NOMO-1 treated with dmso at 0.1 percent for 144 hours (cell line): ENCODE results near the gene WDR7.
A peak's percentile ranks its signal among the peaks of the same experiment; 100 is the strongest.

Experiments used
- DNase-seq: peaks from one replicate; lab custom pipeline; 2025; ENCODE audit not compliant: unreplicated experiment; lab: John Stamatoyannopoulos, UW

Gene WDR7

GRCh38 chr18:56934131-56934530, 283.0 kb downstream of the WDR7 start:
- DNase-seq: no peak

GRCh38 chr18:56934906-56935305, 283.7 kb downstream of the WDR7 start:
- no peak for DNase-seq

- DNase-seq: no peak
Observed at GRCh38 chr18:56935434-56936040, 284.4 kb downstream of the WDR7 start.

- no peak for DNase-seq
Observed at GRCh38 chr18:56936457-56936856, 285.3 kb downstream of the WDR7 start.

- no peak for DNase-seq
Observed at GRCh38 chr18:56937874-56938430, 286.8 kb downstream of the WDR7 start.

GRCh38 chr18:56945171-56946083, 294.3 kb downstream of the WDR7 start:
- DNase-seq: no peak

- no peak for DNase-seq
Observed at GRCh38 chr18:56947236-56947635, 296.1 kb downstream of the WDR7 start.

- DNase-seq: no peak
Observed at GRCh38 chr18:56952026-56952425, 300.9 kb downstream of the WDR7 start.

GRCh38 chr18:56953428-56954198, 302.5 kb downstream of the WDR7 start:
- DNase-seq: no peak

GRCh38 chr18:56955490-56955889, 304.3 kb downstream of the WDR7 start:
- DNase-seq: no peak

GRCh38 chr18:56959120-56959519, 308.0 kb downstream of the WDR7 start:
- DNase-seq: no peak

- no peak for DNase-seq
Observed at GRCh38 chr18:56962322-56962721, 311.2 kb downstream of the WDR7 start.

- no peak for DNase-seq
Observed at GRCh38 chr18:56967035-56967434, 315.9 kb downstream of the WDR7 start.

- DNase-seq: no peak
Observed at GRCh38 chr18:56973487-56973886, 322.3 kb downstream of the WDR7 start.

- no peak for DNase-seq
Observed at GRCh38 chr18:56974141-56974540, 323.0 kb downstream of the WDR7 start.

- DNase-seq: no peak
Observed at GRCh38 chr18:56975276-56975675, 324.1 kb downstream of the WDR7 start.

GRCh38 chr18:56977309-56977708, 326.1 kb downstream of the WDR7 start:
- no peak for DNase-seq

- DNase-seq: no peak
Observed at GRCh38 chr18:56977771-56978170, 326.6 kb downstream of the WDR7 start.

- DNase-seq: no peak
Observed at GRCh38 chr18:56980151-56980550, 329.0 kb downstream of the WDR7 start.

- DNase-seq: peak; percentile 22
Observed at GRCh38 chr18:56982766-56983165, 331.6 kb downstream of the WDR7 start.

GRCh38 chr18:56983275-56983992, 332.3 kb downstream of the WDR7 start:
- DNase-seq: no peak
